H1 (cell line): ENCODE data around the gene ERCC1. TPM values are rescaled to one million over a fixed set of nuclear protein-coding genes. Genes with fewer than 3 reads are reported as not detected.

ENCODE experiments used
- CTCF ChIA-PET: fragments of 300-600 bp; sonication (Branson Sonifier 250); formaldehyde crosslinking; loops from one replicate; lab custom pipeline; 2021; ENCODE audit not compliant: partially characterized antibody; lab: Charles Lee
- POLR2A ChIA-PET: fragments of 300-600 bp; sonication (Branson Sonifier 250); formaldehyde crosslinking; loops from one replicate; lab custom pipeline; 2021; ENCODE audit warnings: inconsistent platforms; ENCODE audit not compliant: partially characterized antibody; lab: Charles Lee
- DNase-seq, 2 experiments: peaks; one replicate each; pipeline versions ENCODE4 v3.0.0 to v3.0.0-alpha.2; 2010 to 2022; ENCODE audit warnings: low spot score in 2 of 2, low read depth in 1 of 2, mixed read lengths in 1 of 2
- FAIRE-seq: peaks from 2 replicates; lab custom pipeline; 2011; peaks lifted over from hg19 to GRCh38; lab: Jason Lieb, UNC
- H2AFZ ChIP-seq: 2 replicates; pipeline ENCODE4 v1.8.1; 2012; ENCODE audit warnings: low read length, inconsistent platforms
- H2AK5ac ChIP-seq: 2 replicates; pipeline ENCODE4 v1.6.1; 2013; ENCODE audit warnings: low read depth, low read length
- H2BK120ac ChIP-seq: replicated peaks from 2 replicates; pipeline ENCODE3; 2013; ENCODE audit warnings: low read depth, low read length, inconsistent platforms
- H2BK12ac ChIP-seq: 2 replicates; pipeline ENCODE4 v1.6.1; 2013; ENCODE audit warnings: low read depth, low read length
- H2BK15ac ChIP-seq: 2 replicates; pipeline ENCODE4 v1.6.1; 2013; ENCODE audit warnings: low read length
- H2BK20ac ChIP-seq: 2 replicates; pipeline ENCODE4 v1.6.1; 2013; ENCODE audit warnings: low read length
- H2BK5ac ChIP-seq: 2 replicates; pipeline ENCODE4 v1.6.1; 2013; ENCODE audit warnings: low read depth, low read length
- H3K14ac ChIP-seq: 2 replicates; pipeline ENCODE4 v1.6.1; 2013; ENCODE audit warnings: inconsistent platforms; ENCODE audit not compliant: insufficient read length
- H3K18ac ChIP-seq: 2 replicates; pipeline ENCODE4 v1.6.1; 2013; ENCODE audit warnings: low read length; ENCODE audit errors: extremely low read depth
- H3K23ac ChIP-seq: 2 replicates; pipeline ENCODE4 v1.6.1; 2013; ENCODE audit warnings: inconsistent platforms; ENCODE audit not compliant: insufficient read length
- H3K23me2 ChIP-seq: 2 replicates; pipeline ENCODE4 v1.6.1; 2013; ENCODE audit warnings: low read depth, low read length
- H3K27ac ChIP-seq: 2 replicates; pipeline ENCODE4 v1.6.1; 2011; ENCODE audit warnings: low read depth, low read length, inconsistent platforms
- H3K27me3 ChIP-seq, 4 experiments: replicated peaks in 1 of 4; 1 replicate in 1 of 4; 2 replicates in 3 of 4; pipeline versions ENCODE4 v1.6.1 to v1.8.1; 2011 to 2013; ENCODE audit warnings: low read length in 3 of 4, mild to moderate bottlenecking in 3 of 4, inconsistent platforms in 2 of 4, mixed read lengths in 2 of 4, moderate library complexity in 1 of 4; ENCODE audit not compliant: control insufficient read depth in 3 of 4, insufficient read depth in 3 of 4; ENCODE audit errors: extremely low read depth in 1 of 4
- H3K36me3 ChIP-seq, 4 experiments: 2 replicates each; pipeline versions ENCODE4 v1.6.1 to v1.8.1; 2011 to 2013; ENCODE audit warnings: mild to moderate bottlenecking in 4 of 4, low read length in 3 of 4, moderate library complexity in 2 of 4, control low read depth in 1 of 4, inconsistent platforms in 1 of 4; ENCODE audit not compliant: insufficient read depth in 4 of 4, control insufficient read depth in 2 of 4
- H3K4ac ChIP-seq: replicated peaks from 2 replicates; pipeline ENCODE3; 2013; ENCODE audit warnings: low read length, low read depth, mixed read lengths, inconsistent platforms; ENCODE audit not compliant: insufficient read length
- H3K4me1 ChIP-seq, 4 experiments: replicated peaks in 1 of 4; 1 replicate in 1 of 4; 2 replicates in 3 of 4; pipeline versions ENCODE4 v1.6.1 to v1.8.1; 2011 to 2013; ENCODE audit warnings: low read length in 3 of 4, inconsistent platforms in 2 of 4, mixed read lengths in 1 of 4; ENCODE audit not compliant: insufficient read depth in 4 of 4, control insufficient read depth in 3 of 4
- H3K4me2 ChIP-seq, 2 experiments: 2 replicates each; pipeline versions ENCODE4 v1.6.1 to v1.8.1; 2011 to 2013; ENCODE audit warnings: low read depth in 2 of 2, low read length in 2 of 2, control low read depth in 1 of 2, inconsistent platforms in 1 of 2, mild to moderate bottlenecking in 1 of 2; ENCODE audit not compliant: insufficient read depth in 1 of 2
- H3K4me3 ChIP-seq, 4 experiments: fragments of 200-600, 300-600 bp in 1 of 4; sonication (generic), shearing (Covaris generic), sonication (Bioruptor Twin) in 1 of 4; 2 replicates each; pipeline versions ENCODE4 v1.5.1 to v1.8.1; 2011 to 2016; ENCODE audit warnings: low read length in 4 of 4, low read depth in 3 of 4, control low read depth in 2 of 4, inconsistent platforms in 2 of 4, mild to moderate bottlenecking in 2 of 4, mixed read lengths in 1 of 4, moderate library complexity in 1 of 4; ENCODE audit not compliant: insufficient read depth in 2 of 4; ENCODE audit errors: extremely low read depth in 1 of 4
- H3K56ac ChIP-seq: replicated peaks from 2 replicates; pipeline ENCODE3; 2013; ENCODE audit warnings: low read depth, mild to moderate bottlenecking, mixed read lengths, low read length, inconsistent platforms; ENCODE audit not compliant: insufficient read length
- H3K79me1 ChIP-seq: 2 replicates; pipeline ENCODE4 v1.6.1; 2013; ENCODE audit warnings: low read depth, low read length, control low read depth
- H3K79me2 ChIP-seq, 2 experiments: 2 replicates each; pipeline versions ENCODE4 v1.6.1 to v1.8.1; 2012 to 2013; ENCODE audit warnings: low read length in 2 of 2, mild to moderate bottlenecking in 2 of 2, inconsistent platforms in 1 of 2; ENCODE audit not compliant: insufficient read depth in 2 of 2, control insufficient read depth in 1 of 2
- H3K9ac ChIP-seq, 4 experiments: replicated peaks in 1 of 4; 1 replicate in 1 of 4; 2 replicates in 3 of 4; pipeline versions ENCODE4 v1.6.1 to v1.8.1; 2011 to 2013; ENCODE audit warnings: low read depth in 3 of 4, low read length in 3 of 4, control low read depth in 2 of 4, mild to moderate bottlenecking in 2 of 4, moderate library complexity in 2 of 4, inconsistent platforms in 1 of 4; ENCODE audit errors: extremely low read depth in 1 of 4
- H3K9me3 ChIP-seq, 2 experiments: 2 replicates each; pipeline versions ENCODE4 v1.6.1 to v1.8.1; 2012 to 2013; ENCODE audit warnings: mild to moderate bottlenecking in 2 of 2, moderate library complexity in 2 of 2, control low read depth in 1 of 2, inconsistent platforms in 1 of 2, low read depth in 1 of 2, low read length in 1 of 2, mixed read lengths in 1 of 2; ENCODE audit not compliant: insufficient read depth in 2 of 2
- H4K20me1 ChIP-seq, 2 experiments: replicated peaks in 1 of 2; 2 replicates each; pipeline versions ENCODE3 to v1.8.1; 2011 to 2013; ENCODE audit warnings: inconsistent platforms in 2 of 2, low read length in 2 of 2, mild to moderate bottlenecking in 1 of 2; ENCODE audit not compliant: insufficient read depth in 2 of 2, control insufficient read depth in 1 of 2
- H4K5ac ChIP-seq: 2 replicates; pipeline ENCODE4 v1.6.1; 2013; ENCODE audit warnings: low read length, low read depth, mixed read lengths, inconsistent platforms; ENCODE audit not compliant: insufficient read length
- H4K8ac ChIP-seq: 2 replicates; pipeline ENCODE4 v1.8.0; 2013; ENCODE audit warnings: mild to moderate bottlenecking, moderate library complexity, low read length, inconsistent platforms; ENCODE audit not compliant: insufficient read depth; ENCODE audit errors: extremely low read depth
- H4K91ac ChIP-seq: replicated peaks from 2 replicates; pipeline ENCODE3; 2013; ENCODE audit warnings: low read length, mixed read lengths, inconsistent platforms; ENCODE audit not compliant: insufficient read length
- CTBP2 ChIP-seq: IDR thresholded peaks from 2 replicates; pipeline ENCODE4 v1.7.0; 2011; ENCODE audit warnings: borderline replicate concordance, mild to moderate bottlenecking, moderate library complexity, mixed read lengths, low read length; ENCODE audit not compliant: insufficient read depth, insufficient read length
- EGR1 ChIP-seq: IDR thresholded peaks from 2 replicates; pipeline ENCODE4 v1.6.1; 2011; ENCODE audit warnings: low read depth, low read length, borderline replicate concordance
- HDAC6 ChIP-seq: IDR thresholded peaks from one replicate; pipeline ENCODE4 v1.7.1; 2012; ENCODE audit warnings: low read depth, mild to moderate bottlenecking, inconsistent platforms, low read length, moderate library complexity
- SP2 ChIP-seq: IDR thresholded peaks from 2 replicates; pipeline ENCODE4 v1.6.1; 2012; ENCODE audit warnings: mild to moderate bottlenecking, low read length, inconsistent platforms
- SRF ChIP-seq: IDR thresholded peaks from 2 replicates; pipeline ENCODE4 v1.6.1; 2011; ENCODE audit warnings: mild to moderate bottlenecking, low read depth, low read length, moderate library complexity
- TAF1 ChIP-seq: IDR thresholded peaks from 2 replicates; pipeline ENCODE4 v1.6.1; 2011; ENCODE audit warnings: mild to moderate bottlenecking, low read depth, low read length
- TAF7 ChIP-seq: optimal IDR thresholded peaks from 2 replicates; pipeline ENCODE3; 2011; ENCODE audit warnings: low read depth, mild to moderate bottlenecking, inconsistent platforms, low read length, moderate library complexity, borderline replicate concordance
- WGBS, 2 experiments: shearing (Covaris generic) in 1 of 2; methylation state at CpG; one replicate each; pipeline versions ENCODE4 v1.1.6 to v1.1.7; 2013 to 2015; ENCODE audit warnings: low lambda C conversion rate in 2 of 2, mixed read lengths in 2 of 2, inconsistent platforms in 1 of 2, low coverage in 1 of 2, missing lambda C conversion rate in 1 of 2; ENCODE audit not compliant: insufficient replicate concordance in 2 of 2, insufficient coverage in 1 of 2, insufficient read length in 1 of 2; ENCODE audit errors: extremely low coverage in 1 of 2, missing lambda C conversion rate in 1 of 2; 5-methylcytosine and 5-hydroxymethylcytosine counted together
- long read RNA-seq, 2 experiments: library from RNA in 1 of 2; library from capped mRNA in 1 of 2; stranded (forward); transcript quantifications; one replicate each; pipeline ENCODE4 v2.0.0, GENCODE V29; 2021; ENCODE audit warnings: inconsistent platforms in 1 of 2
- polyA minus RNA-seq, 3 experiments: library from RNA; depleted of rRNA, polyadenylated mRNA; stranded (reverse); fragments of >200 nt; gene quantifications; 1 replicate in 2 of 3; 2 replicates in 1 of 3; pipeline ENCODE4 v1.2.3, GENCODE V29; 2011
- polyA plus RNA-seq, 7 experiments: library from polyadenylated mRNA; depleted of rRNA in 3 of 7; stranded (reverse) in 5 of 7; unstranded in 2 of 7; fragments of >200 nt in 5 of 7; fragments of 200-250 nt in 2 of 7; gene quantifications; 1 replicate in 5 of 7; 2 replicates in 1 of 7; 4 replicates in 1 of 7; pipeline versions ENCODE4 v1.2.1 to v1.2.3, GENCODE V29; 2011 to 2013; ENCODE audit warnings: missing spikeins in 2 of 7, mixed read lengths in 2 of 7
- total RNA-seq: library from RNA; stranded (reverse); fragmentation: NEBNext Ultra II Directional; extraction: Animal tissue kit (Norgen Biotek cat#: 25700); gene quantifications from 2 replicates; pipeline ENCODE4 v1.2.1, GENCODE V29; 2021
- TF ChIP-seq, protein P1 (sequence below): IDR thresholded peaks from 2 replicates; pipeline ENCODE4 v1.6.1; 2011; ENCODE audit warnings: low read depth, mild to moderate bottlenecking, low read length; ENCODE audit not compliant: insufficient read depth

The ERCC1 gene
- 44.7 and 46.4 TPM in 2 replicates for total RNA-seq
- polyA plus RNA-seq (2011; rRNA removed), result 94.2 and 112 TPM in 2 replicates
- 73.6 TPM for polyA plus RNA-seq (2011; cell fraction: cytosol; rRNA removed)
- polyA plus RNA-seq (2011; cell fraction: nucleus; rRNA removed), result 104 TPM
- polyA plus RNA-seq (2012, experiment 1 of 2), result 44.6 to 60.9 TPM (median 54.2 TPM) in 4 replicates
- 246 TPM for polyA plus RNA-seq (2012, experiment 2 of 2)
- polyA plus RNA-seq (2013, experiment 1 of 2), result 51.0 TPM
- polyA plus RNA-seq (2013, experiment 2 of 2), result 52.4 TPM
- 32.3 and 35.8 TPM in 2 replicates for polyA minus RNA-seq (2011; rRNA and poly(A)+ RNA removed)
- 33.8 TPM for polyA minus RNA-seq (2011; cell fraction: cytosol; rRNA and poly(A)+ RNA removed)
- 31.2 TPM for polyA minus RNA-seq (2011; cell fraction: nucleus; rRNA and poly(A)+ RNA removed)
- long read RNA-seq, experiment 1, partial matches to known transcripts, result 14 of 27 reads
- long read RNA-seq, experiment 1, other reads (novel, unspliced or antisense), result 5 of 27 reads
- long read RNA-seq, experiment 2, transcript ERCC1-208 (10 exons, 1,453 nt), result minor isoform, 6 of 41 reads
- long read RNA-seq, experiment 2, transcript ERCC1-202 (10 exons, 3,828 nt), result major isoform, 10 of 41 reads
- long read RNA-seq, experiment 2, partial matches to known transcripts, result 11 of 41 reads
- long read RNA-seq, experiment 2, other reads (novel, unspliced or antisense), result 9 of 41 reads

DNA sequence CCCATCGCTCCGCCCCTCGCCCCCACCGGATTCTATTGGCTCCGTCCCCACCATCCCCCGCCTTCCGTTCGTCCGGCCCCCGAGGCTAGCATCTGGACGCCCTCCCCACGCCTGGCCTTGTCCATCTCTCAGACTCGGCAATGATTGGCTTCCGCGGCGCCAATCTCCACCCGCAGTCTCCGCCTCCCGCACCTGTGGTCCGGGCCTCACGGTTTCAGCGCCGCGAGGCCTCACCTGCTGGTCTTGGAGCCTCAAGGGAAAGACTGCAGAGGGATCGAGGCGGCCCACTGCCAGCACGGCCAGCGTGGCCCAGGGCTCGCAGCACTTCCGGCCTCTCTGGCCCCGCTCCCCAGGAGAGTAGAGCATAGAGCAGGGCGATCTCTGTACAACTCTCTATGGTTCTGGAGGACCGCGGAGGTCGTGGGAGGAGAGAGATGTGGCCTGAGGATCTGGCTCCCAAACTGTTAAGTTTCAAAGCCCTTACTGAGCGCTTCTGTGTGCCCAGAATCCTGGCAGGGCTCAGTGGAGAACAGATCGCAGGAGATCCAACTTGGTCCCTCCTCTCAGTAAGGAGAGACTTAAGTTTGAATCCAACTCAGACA, at the start of gene ERCC1:
Gene ERCC1, minus strand, starts transcription at position 329 of the 602 bp plus-strand sequence. CDS start 543 bp downstream, outside the sequence.
- H2BK12ac ChIP-seq, result peak within 1 kb of the TSS; percentile 96
- peak within 1 kb of the TSS; percentile 95 to 98 for H3K4me2 ChIP-seq
- no peak within 1 kb of the TSS for H2BK20ac ChIP-seq
- no peak within 1 kb of the TSS for H2BK120ac ChIP-seq
- peak within 1 kb of the TSS; percentile 65; the same call in 1 of the 2 replicates for H2AK5ac ChIP-seq
- no peaks in the 10 kb centered on the region for H3K9me3 ChIP-seq
- peaks cover 2% of the 10 kb centered on the region; the same call in 1 of the 2 replicates for H3K79me1 ChIP-seq
- H3K4me3 ChIP-seq, result peak within 1 kb of the TSS; percentile 52 to 67 (median 64)
- H4K5ac ChIP-seq, result peak within 1 kb of the TSS; percentile 89
- peak within 1 kb of the TSS; percentile 55 to 77 (median 58) for H3K9ac ChIP-seq
- peak within 1 kb of the TSS; percentile 93 for H4K91ac ChIP-seq
- FAIRE-seq, result no peak
- H2AFZ ChIP-seq, result peak within 1 kb of the TSS; percentile 20; the same call in 1 of the 2 replicates
- H3K14ac ChIP-seq, result no peak within 1 kb of the TSS
- H3K79me2 ChIP-seq, result peaks cover 0 to 9% of the 10 kb centered on the region in 2 experiments; a peak in 1 of 4 replicates
- peaks cover 0 to 10% (median 3%) of the 10 kb centered on the region in 4 experiments; a peak in 4 of 8 replicates for H3K36me3 ChIP-seq
- peak within 1 kb of the TSS; percentile 97; the same call in 1 of the 2 replicates for H2BK15ac ChIP-seq
- H4K20me1 ChIP-seq, result peaks cover 0 to 6% of the 10 kb centered on the region in 2 experiments
- no peaks in the 10 kb centered on the region for H3K27me3 ChIP-seq
- 1% methylated on average over 33 of the region's 37 CpGs; no CpG with 5 or more reads in 1 of the 2 experiments for WGBS, 2 experiments
- ChIA-PET POLR2A (interaction anchor here (0.7 to 2.7 kb wide), 17 partner anchors 7 to 218 kb away, joined by 3 to 19 read pairs (median 4); partner anchors contain the start of genes FOSB and PPP1R13L), CTCF (interaction anchor here (1.0 to 21.2 kb wide), 4 partner anchors 16 to 51 kb away, joined by 3 to 760 read pairs (median 6); partner anchors contain the start of genes FOSB and PPP1R13L)
- H3K18ac ChIP-seq, result peak within 1 kb of the TSS; percentile 96
- no peak within 1 kb of the TSS for H3K23ac ChIP-seq
- H3K4ac ChIP-seq, result peak within 1 kb of the TSS; percentile 95
- H3K56ac ChIP-seq, result peak within 1 kb of the TSS; percentile 84
- DNase-seq, result peak; percentile 98 to 99
- peak within 1 kb of the TSS; percentile 76 for H3K27ac ChIP-seq
- H3K23me2 ChIP-seq, result peaks cover 13% of the 10 kb centered on the region
- H2BK5ac ChIP-seq, result peak within 1 kb of the TSS; percentile 92
- peak within 1 kb of the TSS; percentile 92; the same call in 1 of the 2 replicates for H4K8ac ChIP-seq
- peaks cover 0 to 11% (median 6%) of the 10 kb centered on the region in 4 experiments; a peak in 6 of 7 replicates for H3K4me1 ChIP-seq
- TF ChIP-seq SRF, result no peak
- peak; percentile 50; the same call in 1 of the 2 replicates for TF ChIP-seq EGR1
- TF ChIP-seq TAF7, result peak; percentile 95
- TF ChIP-seq, protein P1, sequence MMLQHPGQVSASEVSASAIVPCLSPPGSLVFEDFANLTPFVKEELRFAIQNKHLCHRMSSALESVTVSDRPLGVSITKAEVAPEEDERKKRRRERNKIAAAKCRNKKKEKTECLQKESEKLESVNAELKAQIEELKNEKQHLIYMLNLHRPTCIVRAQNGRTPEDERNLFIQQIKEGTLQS, result no peak
- peak; percentile 95 for TF ChIP-seq SP2
- TF ChIP-seq HDAC6, result no peak
- TF ChIP-seq CTBP2, result no peak
- peak; percentile 94 for TF ChIP-seq TAF1
